ENCODE results near the gene CCDC12.

Gene CCDC12

DNA sequence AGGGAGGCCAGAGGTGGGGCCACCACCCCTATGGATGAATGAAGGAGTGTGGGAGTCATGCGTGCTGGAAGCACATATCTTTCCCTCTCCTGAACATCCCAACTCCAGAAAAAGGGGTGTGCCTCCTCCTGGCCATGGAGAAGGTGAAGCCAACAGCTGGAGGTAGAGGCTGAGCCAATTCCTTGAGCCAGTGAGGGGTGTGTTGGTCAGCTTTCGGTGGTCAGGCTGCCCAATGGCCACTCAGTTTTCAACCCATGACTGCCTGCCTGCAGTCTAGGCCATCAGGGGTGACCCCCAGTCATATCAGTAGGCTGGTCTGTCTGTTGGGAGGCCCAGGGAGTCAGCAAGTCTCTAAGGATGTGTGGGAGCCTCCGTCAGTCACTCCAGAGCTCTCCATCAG lies 85.4 kb downstream of the CCDC12 start:
- DNase-seq (ENCODE audit: low read depth) = no peak

DNA sequence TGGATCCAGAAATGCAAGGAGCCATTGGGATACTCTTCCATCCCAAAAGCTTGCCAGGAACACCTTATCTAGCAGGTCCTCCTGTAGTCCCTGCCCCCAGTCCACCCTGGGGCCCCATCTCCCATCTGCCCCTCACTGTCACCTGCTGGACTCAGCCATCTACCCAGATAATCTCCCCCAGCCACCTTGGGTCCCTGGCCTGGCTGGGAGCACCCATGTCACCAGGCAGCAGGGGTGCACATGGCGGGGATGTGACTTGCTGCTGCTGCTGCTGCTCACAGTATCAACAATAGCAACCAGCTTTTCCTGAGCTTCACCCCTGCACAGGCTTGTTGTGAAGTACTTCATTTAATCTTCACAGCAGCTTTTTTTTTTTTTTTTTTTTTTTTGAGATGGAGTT lies 86.4 kb downstream of the CCDC12 start:
- DNase-seq (ENCODE audit: low read depth) = no peak

DNA sequence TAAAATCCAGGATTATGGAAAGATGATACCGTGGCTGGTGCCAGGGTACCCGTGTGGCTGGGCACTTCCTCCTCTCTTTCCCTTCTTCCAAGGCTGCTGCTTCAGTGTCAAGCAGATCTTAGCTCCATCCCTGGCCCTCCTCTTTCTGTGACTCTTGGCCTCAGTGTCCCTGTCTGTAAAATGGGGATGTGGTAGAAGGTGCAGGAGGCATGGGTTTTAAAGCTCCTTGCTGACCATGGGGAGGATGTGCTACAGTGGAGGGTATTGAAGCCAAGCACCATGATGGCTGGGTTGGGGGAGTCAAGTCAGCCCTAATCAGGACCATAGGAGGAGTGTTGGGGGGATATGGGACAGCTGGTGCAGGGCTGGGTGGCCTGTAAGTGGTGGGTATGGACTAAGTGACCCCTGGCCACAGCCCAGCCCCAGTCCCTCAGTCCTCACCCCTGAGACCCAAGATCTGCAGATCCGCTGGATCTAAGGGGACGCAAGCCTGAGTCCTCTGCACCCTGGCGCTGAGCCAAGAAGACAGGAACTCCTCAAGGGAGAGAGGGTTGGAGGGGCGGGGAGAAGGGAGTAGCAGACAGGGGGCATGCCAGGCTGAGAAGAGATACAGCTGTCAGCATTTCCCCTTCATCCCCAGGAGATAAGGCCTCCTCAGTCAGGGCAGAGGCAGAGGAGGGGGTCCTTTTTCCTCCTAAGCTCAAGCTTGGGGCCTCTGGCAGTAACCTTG lies 87.0 kb downstream of the CCDC12 start:
- DNase-seq (ENCODE audit: low read depth) = no peak

GRCh38 chr3:46888705-46889104 lies 87.8 kb downstream of the CCDC12 start:
- no peak for DNase-seq (ENCODE audit: low read depth)

DNA sequence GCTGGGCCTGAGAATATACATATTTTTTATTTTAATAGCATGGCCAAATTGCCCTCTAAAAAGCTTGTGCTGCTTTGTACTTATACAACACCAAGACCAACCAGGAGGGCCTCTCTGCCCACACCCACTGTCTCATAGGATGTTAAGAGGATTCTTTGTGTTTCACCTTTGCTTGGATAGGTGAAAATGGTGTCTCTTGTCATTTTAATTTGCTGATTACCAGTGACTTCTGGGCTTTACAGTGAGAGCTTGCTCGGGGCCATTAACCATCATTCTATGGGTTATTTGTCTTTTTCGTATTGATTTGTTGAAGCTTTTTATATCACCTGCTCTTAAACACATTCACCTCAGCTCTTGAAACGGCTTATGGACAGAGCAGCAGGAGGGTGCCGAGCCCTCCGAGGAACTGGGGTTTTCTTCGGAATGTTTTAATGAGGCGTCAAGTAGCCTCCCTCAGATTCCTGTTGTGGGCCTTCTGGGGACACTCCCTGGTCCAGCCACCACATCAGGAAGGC lies 88.5 kb downstream of the CCDC12 start:
- no peak for DNase-seq (ENCODE audit: low read depth)

GRCh38 chr3:46885612-46886011 lies 90.9 kb downstream of the CCDC12 start:
- no peak for DNase-seq (ENCODE audit: low read depth)

GRCh38 chr3:46884929-46885328 lies 91.6 kb downstream of the CCDC12 start:
- no peak for DNase-seq (ENCODE audit: low read depth)

DNA sequence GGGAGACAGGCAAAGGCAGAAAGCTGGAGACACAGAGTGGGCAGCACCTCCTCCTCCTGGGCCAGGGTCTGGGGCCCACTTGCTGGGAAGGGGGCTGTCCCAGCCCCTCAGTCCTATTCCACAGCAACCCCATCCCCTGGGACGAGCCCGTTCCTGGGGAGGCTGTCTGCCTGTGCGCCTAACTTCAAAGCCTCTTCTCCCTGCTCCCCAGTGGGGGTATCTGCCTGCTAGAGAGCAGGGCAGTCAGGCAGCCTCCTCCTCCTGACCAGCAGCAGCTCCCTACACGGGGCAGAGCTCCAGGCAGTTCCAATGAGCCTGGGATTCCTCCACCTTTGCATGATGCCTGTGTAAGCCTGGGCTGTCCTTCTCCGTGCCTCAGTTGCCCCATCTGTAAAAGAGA lies 92.1 kb downstream of the CCDC12 start:
- DNase-seq (ENCODE audit: low read depth) = no peak

DNA sequence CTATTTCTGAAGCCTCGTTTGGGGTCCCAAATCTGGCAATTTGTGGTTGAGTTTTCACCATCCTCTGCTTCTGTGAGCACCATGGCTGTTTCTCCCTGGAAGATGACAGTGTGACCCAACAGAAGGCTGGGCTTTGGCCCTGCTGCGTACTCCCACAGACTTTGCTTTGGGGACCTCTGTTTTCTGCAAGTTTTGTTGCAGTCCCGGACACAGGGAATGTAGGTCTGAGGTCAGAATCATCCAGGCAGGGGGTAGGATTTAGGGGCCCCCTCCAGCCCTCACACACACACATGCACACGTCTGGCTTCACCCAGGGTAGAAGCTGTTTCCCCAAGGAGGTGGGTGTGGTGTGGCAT lies 92.7 kb downstream of the CCDC12 start:
- no peak for DNase-seq (ENCODE audit: low read depth)

DNA sequence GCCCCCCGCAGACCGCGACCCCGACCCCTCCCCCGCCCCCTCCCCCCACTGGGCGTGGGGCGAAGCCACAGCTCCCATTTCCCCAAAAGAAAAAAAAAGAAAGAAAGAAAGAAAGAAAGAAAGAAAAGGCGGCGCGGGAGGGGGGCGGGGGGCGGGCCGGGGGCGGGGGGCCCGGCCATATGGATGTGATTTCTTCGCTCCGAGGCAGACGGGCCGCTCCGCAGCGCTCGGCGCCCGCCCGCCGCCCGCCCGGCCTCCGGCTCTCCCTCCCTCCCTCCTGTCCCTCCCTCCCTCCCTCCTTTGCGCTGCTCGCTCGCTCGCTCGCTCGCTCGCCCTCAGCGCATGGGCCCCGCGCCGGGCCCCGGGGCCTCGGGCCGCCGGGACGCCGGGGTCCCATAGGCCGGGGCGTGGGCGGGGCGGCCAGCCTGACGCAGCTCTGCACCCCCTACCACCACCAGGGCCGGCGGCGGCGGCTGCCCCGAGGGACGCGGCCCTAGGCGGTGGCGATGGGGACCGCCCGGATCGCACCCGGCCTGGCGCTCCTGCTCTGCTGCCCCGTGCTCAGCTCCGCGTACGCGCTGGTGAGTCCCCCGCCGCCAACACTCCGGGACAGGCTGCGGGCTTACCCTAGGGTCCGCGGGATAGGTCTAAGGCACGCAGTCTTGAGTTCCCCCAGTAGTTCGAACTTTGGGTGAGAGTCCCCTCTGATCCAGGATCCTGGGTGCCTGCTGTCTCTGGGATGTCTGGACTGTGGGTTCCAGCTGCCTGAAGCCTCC lies 93.3 kb downstream of the CCDC12 start:
- peak; percentile 36 for DNase-seq (ENCODE audit: low read depth)

GRCh38 chr3:46882377-46883053 lies 94.0 kb downstream of the CCDC12 start:
- peak; percentile 31 for DNase-seq (ENCODE audit: low read depth)

DNA sequence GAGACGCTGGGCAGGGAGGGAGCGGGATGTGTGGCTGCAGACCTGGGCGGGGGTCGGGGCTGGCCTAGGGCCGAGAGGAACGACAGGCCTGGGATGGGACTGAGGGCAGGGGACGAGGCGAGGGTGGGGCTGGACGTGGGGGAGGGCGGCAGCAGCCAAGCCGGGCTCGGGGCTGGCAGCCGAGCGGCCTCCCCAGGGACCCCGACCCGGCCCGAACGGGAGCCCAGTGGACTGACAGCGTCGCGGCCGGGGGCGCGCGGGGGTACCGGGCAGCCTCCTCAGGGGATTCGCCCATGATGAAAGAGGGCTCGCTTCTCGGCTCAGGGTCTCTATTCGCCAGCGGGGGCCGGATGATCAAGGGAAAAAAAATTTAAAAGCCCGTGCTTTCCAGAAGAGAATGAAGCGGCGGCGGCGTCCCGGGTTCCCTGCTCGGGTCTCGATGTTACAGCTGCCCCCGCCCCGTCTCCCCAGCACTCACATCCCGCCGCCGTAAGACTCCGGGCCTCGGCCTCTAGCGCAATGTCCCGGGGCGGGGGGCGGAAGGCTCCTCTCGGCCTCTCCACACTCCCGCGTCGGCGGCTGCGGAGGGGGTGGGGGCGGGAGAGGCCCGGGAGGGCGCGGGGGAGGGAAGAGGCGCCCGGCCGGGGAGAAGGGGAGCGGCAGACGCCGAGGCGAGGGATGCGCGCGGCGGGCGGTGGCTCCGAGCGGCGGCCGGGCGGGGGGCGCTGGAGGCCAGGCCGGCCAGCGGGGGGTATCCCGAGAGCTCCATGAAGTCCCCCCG lies 94.8 kb downstream of the CCDC12 start:
- DNase-seq (ENCODE audit: low read depth) = no peak

DNA sequence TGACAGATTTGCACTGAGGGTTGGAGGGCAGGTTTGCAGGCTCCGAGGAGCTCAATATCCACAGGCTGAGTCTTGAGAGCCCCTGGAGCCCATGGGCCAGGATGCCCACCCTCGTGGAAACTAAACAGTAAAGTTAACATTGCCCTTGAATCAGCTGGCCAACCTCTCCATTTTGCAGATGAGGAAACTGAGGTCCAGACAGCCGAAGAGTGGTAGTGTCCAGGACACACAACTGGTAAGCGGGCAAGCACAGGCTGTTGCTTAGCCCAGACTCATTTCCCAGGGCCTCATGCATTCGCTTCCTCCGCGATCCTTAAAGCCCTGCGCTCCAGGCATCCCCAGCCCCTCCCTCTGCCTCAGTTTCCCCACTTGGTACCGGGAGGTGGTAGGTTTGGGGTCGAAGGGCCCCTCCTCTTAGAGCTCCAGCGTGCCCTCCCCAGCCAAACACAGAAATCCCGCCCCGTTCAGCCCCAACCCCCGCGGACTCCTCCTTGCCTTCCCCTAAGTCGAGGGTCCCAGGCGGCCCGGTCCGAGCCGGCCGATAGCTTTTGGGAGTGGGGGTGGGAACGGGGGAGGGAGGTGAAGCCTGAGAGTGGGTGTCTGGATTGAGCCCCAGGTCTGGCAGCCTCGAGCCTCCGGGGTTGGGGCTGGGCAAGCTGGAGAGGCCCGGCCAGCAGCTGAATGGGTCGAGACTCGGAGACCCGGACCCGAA lies 95.5 kb downstream of the CCDC12 start:
- DNase-seq (ENCODE audit: low read depth) = no peak

DNA sequence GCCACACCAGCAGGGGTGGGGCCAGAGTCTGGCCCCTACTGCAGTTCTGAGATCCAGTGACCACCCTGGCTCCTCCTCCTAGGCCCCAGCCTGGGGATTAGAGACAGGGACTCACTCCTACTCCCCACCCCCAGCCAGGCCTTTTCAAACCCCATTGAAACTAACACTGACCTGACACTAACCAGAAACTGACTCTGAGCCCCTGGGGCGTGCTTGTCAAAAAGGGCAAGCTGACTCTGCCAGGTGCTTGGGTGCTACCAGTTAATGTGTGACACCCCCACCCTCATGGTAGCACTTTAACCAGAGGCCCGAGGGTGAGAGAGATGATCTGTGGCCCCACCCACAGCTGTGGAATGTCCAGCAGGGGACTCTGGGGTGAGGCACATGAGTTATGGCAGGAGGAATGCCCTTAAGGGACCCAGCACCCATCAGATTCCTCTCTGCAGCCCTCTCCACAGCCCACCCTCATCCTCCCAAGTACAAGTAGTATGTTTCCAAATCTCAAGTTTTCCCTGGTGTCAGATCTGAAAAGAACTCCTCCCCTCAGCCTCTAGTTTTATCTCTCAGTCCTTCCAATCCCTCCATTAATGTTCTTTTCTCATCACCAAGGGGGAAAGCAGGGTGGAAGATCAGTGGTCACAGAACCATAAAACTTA lies 97.6 kb downstream of the CCDC12 start:
- DNase-seq (ENCODE audit: low read depth) = no peak

- no peak for DNase-seq (ENCODE audit: low read depth)
Measured at GRCh38 chr3:46877406-46878125, 99.0 kb downstream of the CCDC12 start, which contains the start of gene PTH1R. Gene PTH1R, plus strand, starts transcription at chr3:46877721. Its CDS starts 5,839 bp downstream, at chr3:46883560.

DNA sequence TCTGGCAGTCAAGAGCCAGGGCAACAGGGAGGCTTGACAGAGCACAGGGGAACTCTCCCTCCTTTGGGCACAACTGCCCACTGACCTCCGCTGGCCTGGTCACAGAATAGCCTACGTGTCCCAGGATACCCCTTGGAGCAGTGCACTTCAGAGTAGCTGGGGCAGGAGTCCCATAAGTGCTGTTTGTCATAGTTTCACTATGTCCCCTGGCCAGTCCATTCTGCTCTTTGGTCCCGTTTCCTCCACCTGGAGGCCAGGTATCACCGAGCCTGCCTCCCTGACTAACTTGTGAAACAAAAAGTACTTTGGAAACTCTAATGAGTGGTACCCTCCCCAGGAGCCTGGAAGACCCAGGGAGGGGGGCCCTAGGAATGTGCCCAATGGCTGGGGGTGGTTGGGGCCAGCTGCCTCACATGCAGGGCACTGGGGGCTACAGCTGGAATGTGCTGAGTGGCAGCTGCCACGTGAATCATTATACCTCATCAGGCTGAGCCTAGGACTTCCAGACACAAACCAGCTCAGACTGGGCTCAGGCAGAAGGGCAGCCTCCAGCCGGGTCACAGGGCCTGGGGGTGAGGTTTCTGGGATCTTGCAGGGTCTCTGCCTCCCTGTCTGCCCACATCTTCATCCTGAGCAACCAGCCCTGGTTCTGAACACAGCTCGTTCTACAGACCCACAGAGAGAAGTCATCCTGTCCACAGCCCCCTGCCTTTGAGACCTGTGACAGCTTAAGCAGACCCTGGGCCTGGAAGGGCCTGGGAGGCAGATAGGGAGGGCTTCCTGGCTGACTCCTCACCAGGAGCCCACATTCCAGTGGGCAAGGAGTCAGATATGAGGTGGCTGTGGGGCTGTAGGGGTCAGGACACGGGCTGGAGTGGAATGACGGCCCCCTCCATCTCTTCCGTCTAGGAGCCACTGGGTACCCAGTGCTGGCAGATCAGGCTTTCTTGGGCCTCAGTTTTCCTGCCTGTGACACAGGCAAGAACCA lies 99.9 kb downstream of the CCDC12 start:
- DNase-seq (ENCODE audit: low read depth) = no peak

GRCh38 chr3:46875560-46875959 lies 101.0 kb downstream of the CCDC12 start:
- DNase-seq (ENCODE audit: low read depth) = no peak

- DNase-seq (ENCODE audit: low read depth) = no peak
Measured at GRCh38 chr3:46874430-46874829, 102.1 kb downstream of the CCDC12 start.

DNA sequence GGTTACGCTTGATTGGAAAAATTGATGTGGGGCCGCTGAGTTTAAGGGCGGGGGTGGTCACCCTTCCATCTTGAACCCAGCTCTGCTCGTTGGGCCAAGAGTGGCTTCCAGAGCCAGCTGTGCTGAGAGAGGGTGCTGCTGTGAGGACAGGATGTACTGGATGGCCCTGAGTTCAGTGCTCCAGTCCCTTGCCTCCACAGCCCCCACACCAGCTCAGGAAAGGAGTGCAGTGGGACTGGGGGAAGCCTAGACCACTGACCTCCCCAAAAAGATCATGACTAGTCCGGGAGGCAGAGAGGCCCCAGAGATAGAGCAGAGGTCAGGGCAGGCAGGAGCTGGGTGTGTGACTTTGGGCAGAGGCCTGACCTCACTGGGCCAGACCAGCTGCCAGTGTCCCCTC lies 103.0 kb downstream of the CCDC12 start:
- no peak for DNase-seq (ENCODE audit: low read depth)
